B cell (primary cell): ENCODE data around the gene DHX8. TPM values are rescaled to one million over a fixed set of nuclear protein-coding genes. Genes with fewer than 3 reads are reported as not detected.

Experiments used
- ATAC-seq: fragments of 200-7000 bp; cut with Tn5 transposase; one replicate; pipeline ENCODE4 v1.10.0; 2021; ENCODE audit warnings: low read depth, mild to moderate bottlenecking, moderate number of reproducible peaks, moderate library complexity
- CTCF ChIA-PET: fragments of 350-600 bp; sonication (Branson Sonifier 250); formaldehyde crosslinking; loops from one replicate; lab custom pipeline; 2021; ENCODE audit warnings: antibody characterized with exemption, inconsistent platforms; lab: Charles Lee
- POLR2A ChIA-PET: fragments of 350-600 bp; sonication (Branson Sonifier 250); formaldehyde crosslinking; loops from one replicate; lab custom pipeline; 2021; ENCODE audit warnings: antibody characterized with exemption; lab: Charles Lee
- DNase-seq: peaks from one replicate; pipeline ENCODE4 v3.0.0; 2013
- H2AFZ ChIP-seq: 2 replicates; pipeline ENCODE4 v1.6.1; 2012; ENCODE audit warnings: mild to moderate bottlenecking, low read depth, low read length; ENCODE audit not compliant: insufficient read depth, poor library complexity, severe bottlenecking
- H3K27ac ChIP-seq, 2 donors: 1 replicate in 1 of 2; 2 replicates in 1 of 2; pipeline ENCODE4 v1.5.1; 2012 to 2013; ENCODE audit warnings: low read length in 2 of 2, mild to moderate bottlenecking in 2 of 2, moderate library complexity in 1 of 2
- H3K27me3 ChIP-seq, 4 experiments: fragments of 200-600 bp in 1 of 4; sonication (generic) in 1 of 4; replicated peaks in 1 of 4; 1 replicate in 2 of 4; 2 replicates in 2 of 4; pipeline versions ENCODE4 v1.6.1 to v1.7.0; 2013 to 2016; ENCODE audit warnings: low read length in 3 of 4, mild to moderate bottlenecking in 2 of 4, mixed read lengths in 1 of 4, moderate library complexity in 1 of 4; ENCODE audit not compliant: insufficient read depth in 4 of 4, control insufficient read depth in 3 of 4; ENCODE audit errors: control extremely low read depth in 1 of 4
- H3K36me3 ChIP-seq, 2 experiments: replicated peaks in 1 of 2; 1 replicate in 1 of 2; 2 replicates in 1 of 2; pipeline versions ENCODE4 v1.6.1 to v1.7.1; 2013; ENCODE audit warnings: low read length in 1 of 2; ENCODE audit not compliant: insufficient read depth in 2 of 2, control insufficient read depth in 1 of 2; ENCODE audit errors: control extremely low read depth in 1 of 2, extremely low read depth in 1 of 2
- H3K4me1 ChIP-seq, 2 donors: fragments of 200-600 bp in 1 of 2; sonication (generic) in 1 of 2; 1 replicate in 1 of 2; 2 replicates in 1 of 2; pipeline versions ENCODE4 v1.5.1 to v1.6.1; 2013 to 2017; ENCODE audit warnings: low read length in 2 of 2; ENCODE audit not compliant: control insufficient read depth in 2 of 2, insufficient read depth in 2 of 2
- H3K4me2 ChIP-seq: replicated peaks from 2 replicates; pipeline ENCODE3; 2012; ENCODE audit warnings: mild to moderate bottlenecking, low read depth, low read length; ENCODE audit not compliant: poor library complexity, severe bottlenecking
- H3K4me3 ChIP-seq, 5 experiments: fragments of 200-600 bp in 1 of 5; sonication (generic) in 1 of 5; 1 replicate in 3 of 5; 2 replicates in 2 of 5; pipeline versions ENCODE4 v1.5.1 to v1.7.0; 2011 to 2016; ENCODE audit warnings: low read length in 4 of 5, mild to moderate bottlenecking in 4 of 5, low read depth in 2 of 5, control low read depth in 1 of 5, moderate library complexity in 1 of 5; ENCODE audit not compliant: insufficient read depth in 1 of 5; ENCODE audit errors: control extremely low read depth in 1 of 5, extremely low read depth in 1 of 5
- H3K79me2 ChIP-seq: fragments of 200-600 bp; sonication (generic); one replicate; pipeline ENCODE4 v1.6.0; 2016; ENCODE audit warnings: low read length; ENCODE audit not compliant: control insufficient read depth, insufficient read depth
- H3K9ac ChIP-seq: fragments of 200-600 bp; sonication (generic); 2 replicates; pipeline ENCODE4 v1.6.1; 2017; ENCODE audit warnings: mild to moderate bottlenecking, low read length, moderate library complexity
- H3K9me3 ChIP-seq, 3 donors: one replicate each; pipeline versions ENCODE4 v1.6.1 to v1.7.1; 2013; ENCODE audit warnings: low read length in 2 of 3; ENCODE audit not compliant: control insufficient read depth in 2 of 3, insufficient read depth in 1 of 3; ENCODE audit errors: control extremely low read depth in 1 of 3
- H4K20me1 ChIP-seq: 2 replicates; pipeline ENCODE4 v1.6.0; 2012; ENCODE audit warnings: mild to moderate bottlenecking, low read length; ENCODE audit not compliant: insufficient read depth, control insufficient read depth, poor library complexity, severe bottlenecking
- H3K27ac Mint-ChIP-seq: one replicate; pipeline ENCODE4 v1.8.0; 2021; ENCODE audit warnings: mixed read lengths
- H3K27me3 Mint-ChIP-seq: one replicate; pipeline ENCODE4 v1.8.0; 2021; ENCODE audit warnings: mixed read lengths
- H3K4me1 Mint-ChIP-seq: one replicate; pipeline ENCODE4 v1.8.0; 2021; ENCODE audit warnings: mixed read lengths
- H3K4me3 Mint-ChIP-seq: one replicate; pipeline ENCODE4 v1.8.0; 2021; ENCODE audit warnings: mixed read lengths
- H3K9me3 Mint-ChIP-seq: one replicate; pipeline ENCODE4 v1.8.0; 2022; ENCODE audit warnings: mixed read lengths; ENCODE audit not compliant: insufficient read depth
- CTCF ChIP-seq: fragments of 200-600 bp; IDR thresholded peaks from one replicate; pipeline ENCODE4 v1.8.0; 2022; ENCODE audit warnings: antibody characterized with exemption, mild to moderate bottlenecking
- EZH2 ChIP-seq: IDR thresholded peaks from 2 replicates; pipeline ENCODE4 v1.6.1; 2012; ENCODE audit warnings: borderline replicate concordance, low read depth, mild to moderate bottlenecking, moderate library complexity, low read length; ENCODE audit not compliant: insufficient read depth, poor library complexity, severe bottlenecking
- WGBS: methylation state at CpG from one replicate; pipeline ENCODE4 v1.1.5; 2013; ENCODE audit warnings: missing lambda C conversion rate; ENCODE audit not compliant: insufficient coverage; 5-methylcytosine and 5-hydroxymethylcytosine counted together
- intact Hi-C: fragments of 100-400 bp; cut with micrococcal nuclease; formaldehyde crosslinking; loops from one replicate; pipeline ENCODE4 v1.10.0; 2022
- polyA plus RNA-seq: library from polyadenylated mRNA; depleted of rRNA; stranded (reverse); fragments of >200 nt; gene quantifications from 2 replicates; pipeline ENCODE4 v1.2.3, GENCODE V29; 2012
- total RNA-seq, 2 donors: library from RNA; stranded (reverse); fragments of 120-200 nt in 1 of 2; gene quantifications; 1 replicate in 1 of 2; 2 replicates in 1 of 2; pipeline versions ENCODE4 v1.2.3 to v1.2.4, GENCODE V29; 2013 to 2022

The DHX8 gene
- total and polyA plus RNA-seq, 2 donors (not counting 1 experiment from before 2014, with no cell fraction given): 17.9 to 63.3 TPM

GRCh38 chr17:43542859-43543258, 59.1 kb downstream of the DHX8 start:
- Histone ChIP-seq H2AFZ (no peak overlapping the region), H3K27me3 (peaks cover 0 to 40% (median 19%) of the 10 kb centered on the region in 4 experiments), H3K36me3 (no peaks in the 10 kb centered on the region), H3K9me3 (no peaks in the 10 kb centered on the region), H3K4me3 (no peak overlapping the region), H3K4me2 (no peak overlapping the region), H3K4me1 (peaks cover 21 to 28% of the 10 kb centered on the region in 2 donors), H4K20me1 (peaks cover 17% of the 10 kb centered on the region), H3K27ac (no peak overlapping the region), H3K9ac (no peak overlapping the region), H3K79me2 (no peaks in the 10 kb centered on the region)
- 95% methylated on average over 3 of the region's 8 CpGs for WGBS
- DNase-seq (no peak), ATAC-seq (no peak)
- H3K4me1 Mint-ChIP-seq: peaks cover 24% of the 10 kb centered on the region
- H3K4me3 Mint-ChIP-seq: no peak overlapping the region
- TF ChIP-seq EZH2 (no peak), CTCF (no peak)
- H3K27ac Mint-ChIP-seq: no peak overlapping the region
- H3K27me3 Mint-ChIP-seq: peaks cover 38% of the 10 kb centered on the region
- ChIA-PET CTCF (no interaction called here), POLR2A (interaction anchor here (1.2 kb wide), 1 partner anchor 144 kb away, joined by 4 read pairs; the partner anchor contains the start of gene ARL4D)
- intact Hi-C loops: no loop called here
- no peaks in the 10 kb centered on the region for H3K9me3 Mint-ChIP-seq

DNA sequence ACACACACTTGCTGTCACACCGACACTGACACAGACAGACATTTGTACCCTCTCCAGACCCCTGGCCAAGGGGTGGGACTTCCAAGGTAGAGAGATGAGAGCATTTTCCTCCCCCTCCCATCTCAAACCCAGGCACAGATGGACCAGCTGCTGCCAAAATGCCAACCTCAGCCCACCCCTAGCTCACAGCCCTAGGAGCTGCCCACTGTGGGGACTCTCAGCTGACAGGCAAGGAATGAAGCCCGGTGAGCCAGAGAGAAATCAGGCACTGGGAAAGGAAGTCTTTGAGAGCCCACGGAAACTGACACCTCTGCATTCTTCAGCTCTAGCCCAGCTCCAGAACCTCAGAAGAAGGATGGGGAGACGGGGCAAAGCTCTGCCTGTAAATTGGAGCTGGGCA, 59.5 kb downstream of the DHX8 start:
- Mint-ChIP-seq H3K4me1 (peaks cover 24% of the 10 kb centered on the region), H3K9me3 (no peaks in the 10 kb centered on the region), H3K4me3 (no peak overlapping the region), H3K27ac (no peak overlapping the region), H3K27me3 (peaks cover 40% of the 10 kb centered on the region)
- peaks cover 17% of the 10 kb centered on the region for H4K20me1 ChIP-seq
- peaks cover 0 to 44% (median 23%) of the 10 kb centered on the region in 4 experiments for H3K27me3 ChIP-seq
- ATAC-seq: no peak
- H2AFZ ChIP-seq: no peak overlapping the region
- H3K4me2 ChIP-seq: no peak overlapping the region
- H3K27ac ChIP-seq: no peak overlapping the region
- 38% methylated on average over 3 of the region's 4 CpGs for WGBS
- POLR2A ChIA-PET: interaction anchor here (1.2 kb wide), 1 partner anchor 145 kb away, joined by 4 read pairs; the partner anchor contains the start of gene ARL4D
- no peak overlapping the region for H3K9ac ChIP-seq
- CTCF ChIA-PET: no interaction called here
- H3K4me3 ChIP-seq: no peak overlapping the region
- no peaks in the 10 kb centered on the region for H3K79me2 ChIP-seq
- H3K9me3 ChIP-seq: no peaks in the 10 kb centered on the region
- TF ChIP-seq CTCF (no peak), EZH2 (no peak)
- H3K36me3 ChIP-seq: no peaks in the 10 kb centered on the region
- intact Hi-C loops: no loop called here
- H3K4me1 ChIP-seq: peaks cover 21 to 28% of the 10 kb centered on the region in 2 donors
- DNase-seq: no peak
